HG03066 (cell line): ENCODE data around the gene RAB1A.

Experiments used
- ATAC-seq: cut with Tn5 transposase; IDR thresholded peaks from one replicate; pipeline ENCODE4 v1.9.1; 2021; ENCODE audit warnings: low read depth; ENCODE audit not compliant: unreplicated experiment

The RAB1A gene

DNA sequence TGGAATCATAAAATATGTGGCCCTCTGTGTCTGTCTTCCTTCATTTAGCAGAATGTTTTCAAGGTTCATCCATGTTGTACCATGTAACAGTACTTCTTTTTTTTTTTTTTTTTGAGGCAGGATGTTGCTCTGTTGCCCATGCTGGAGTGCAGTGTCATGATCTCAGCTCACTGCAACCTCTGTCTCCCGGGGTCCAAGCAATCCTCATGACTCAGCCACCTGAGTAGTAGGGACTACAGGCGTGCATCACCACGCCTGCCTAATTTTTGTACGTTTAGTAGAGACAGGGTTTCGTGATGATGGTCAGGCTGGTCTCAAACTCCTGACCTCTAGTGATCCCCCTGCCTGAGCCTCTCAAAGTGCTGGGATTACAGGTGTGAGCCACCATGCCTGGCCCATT lies 31.2 kb downstream of the RAB1A start:
- no peak for ATAC-seq

- ATAC-seq, result no peak
Measured at GRCh38 chr2:65097844-65098243, 32.1 kb downstream of the RAB1A start.

- ATAC-seq, result no peak
Measured at GRCh38 chr2:65096948-65097347, 33.0 kb downstream of the RAB1A start.

- ATAC-seq, result no peak
Measured at GRCh38 chr2:65093211-65093610, 36.7 kb downstream of the RAB1A start.

DNA sequence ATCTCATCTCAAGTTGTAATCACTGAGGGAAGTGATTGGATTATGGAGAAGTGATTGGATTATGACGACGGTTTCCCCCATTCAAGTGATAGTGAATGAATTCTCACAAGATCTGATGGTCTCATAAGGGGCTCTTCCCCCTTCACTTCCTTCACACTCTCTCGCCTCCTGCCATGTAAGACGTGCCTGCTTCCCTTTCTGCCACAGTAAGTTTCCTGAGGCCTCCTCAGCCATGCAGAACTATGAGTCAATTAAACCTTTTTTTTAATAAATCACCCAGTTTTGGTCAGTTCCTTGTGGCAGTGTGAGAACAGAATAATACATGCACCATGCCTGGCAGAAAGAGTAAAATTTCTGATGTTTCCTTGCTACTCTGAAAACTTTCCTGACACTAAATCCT lies 37.1 kb downstream of the RAB1A start:
- ATAC-seq, result no peak

- no peak for ATAC-seq
Measured at GRCh38 chr2:65085148-65085547, 44.8 kb downstream of the RAB1A start.

DNA sequence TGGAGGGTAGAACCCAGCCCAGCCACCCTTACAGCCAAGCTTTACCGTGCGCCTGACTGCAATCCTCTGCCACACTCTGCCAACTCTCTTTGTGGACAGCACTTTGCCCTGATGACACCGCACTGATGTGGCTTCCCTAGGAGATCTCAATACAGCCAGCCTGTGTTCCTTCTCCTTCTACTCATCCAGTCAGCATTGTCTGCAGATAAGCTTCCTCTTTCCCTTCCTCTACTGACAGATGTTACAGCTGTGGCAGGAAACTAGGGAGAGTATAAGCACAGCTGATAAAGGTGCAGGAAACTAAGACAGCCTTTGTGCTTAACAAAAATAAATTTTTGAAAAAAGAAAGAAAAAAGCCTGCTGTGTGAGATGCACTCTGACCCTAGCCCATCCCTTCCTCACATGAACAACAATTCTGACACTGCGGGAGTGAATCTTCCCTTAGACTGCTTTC lies 48.6 kb downstream of the RAB1A start:
- no peak for ATAC-seq

DNA sequence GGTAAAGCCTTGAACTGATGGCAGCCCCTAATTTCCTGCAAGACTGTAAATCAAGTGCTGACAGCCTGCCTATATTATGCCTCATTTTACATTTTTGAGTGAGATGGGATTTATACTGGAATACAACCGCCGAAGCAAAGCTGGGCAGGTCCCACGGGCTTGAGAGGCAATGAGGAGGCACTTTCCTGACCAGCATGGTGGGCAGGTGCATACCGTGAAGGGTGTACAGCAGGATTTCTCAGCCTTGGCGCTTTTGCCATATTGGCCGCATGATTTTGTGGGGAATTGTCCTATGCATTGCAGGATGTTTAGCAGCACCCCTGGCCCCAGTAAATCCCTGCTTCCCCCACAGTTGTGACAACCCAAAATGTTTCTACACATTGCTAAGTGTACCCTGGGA lies 50.9 kb downstream of the RAB1A start:
- ATAC-seq, result no peak

- ATAC-seq, result no peak
Measured at GRCh38 chr2:65077898-65078297, 52.0 kb downstream of the RAB1A start.

- no peak for ATAC-seq
Measured at GRCh38 chr2:65076345-65076710, 53.6 kb downstream of the RAB1A start.

DNA sequence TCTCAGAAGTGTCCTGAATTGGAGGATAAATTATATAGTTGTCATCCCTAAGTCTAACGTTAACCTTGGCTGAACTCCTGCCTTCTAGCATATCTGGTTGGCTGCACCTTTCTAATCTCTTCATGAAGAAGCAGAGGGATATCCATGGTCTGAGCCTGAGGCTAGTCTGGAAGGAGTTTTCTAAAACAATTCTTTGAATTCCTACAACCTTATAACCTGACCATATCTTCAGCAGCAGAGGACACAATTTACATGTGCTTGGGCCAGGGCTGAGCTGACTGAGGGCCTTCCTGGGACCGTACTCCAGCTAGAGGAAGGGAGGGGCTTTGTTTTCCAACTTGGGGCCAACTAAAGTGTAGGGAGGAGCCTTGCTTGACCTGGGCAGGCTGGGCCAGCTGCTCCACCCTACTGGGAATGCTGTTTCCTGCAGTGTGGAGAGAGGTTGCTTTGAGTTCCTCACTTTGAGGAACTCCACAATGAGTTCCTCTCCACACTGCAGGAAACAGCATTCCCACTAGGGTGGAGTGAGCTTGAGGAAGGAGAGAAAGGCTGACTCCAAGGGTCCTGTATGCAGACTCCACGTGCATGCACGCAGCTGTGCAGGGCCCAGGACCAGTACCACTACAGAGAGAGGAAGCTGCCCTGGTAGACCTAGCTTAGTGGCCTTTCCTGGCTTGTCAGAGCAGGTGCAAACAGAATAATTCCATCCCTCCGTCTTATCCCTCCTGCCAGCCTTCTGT lies 54.1 kb downstream of the RAB1A start:
- no peak for ATAC-seq

DNA sequence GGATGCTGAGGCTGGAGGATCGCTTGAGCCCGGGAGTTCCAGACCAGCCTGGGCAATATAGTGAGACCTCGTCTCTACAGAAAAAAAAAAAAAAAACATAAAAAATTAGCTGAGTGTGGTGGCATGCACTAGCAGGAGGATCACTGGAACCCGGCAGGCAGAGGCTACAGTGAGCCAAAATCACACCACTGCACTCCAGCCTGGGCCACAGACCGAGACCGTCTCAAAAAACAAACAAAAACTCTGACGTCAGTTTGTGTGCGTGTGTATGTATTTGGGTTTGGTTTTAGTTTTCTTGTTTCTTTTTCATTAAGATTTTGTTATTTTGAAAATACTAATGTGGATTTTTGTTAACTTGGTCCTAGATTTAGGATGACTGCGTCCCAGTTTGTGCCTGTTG lies 54.7 kb downstream of the RAB1A start:
- ATAC-seq, result no peak

DNA sequence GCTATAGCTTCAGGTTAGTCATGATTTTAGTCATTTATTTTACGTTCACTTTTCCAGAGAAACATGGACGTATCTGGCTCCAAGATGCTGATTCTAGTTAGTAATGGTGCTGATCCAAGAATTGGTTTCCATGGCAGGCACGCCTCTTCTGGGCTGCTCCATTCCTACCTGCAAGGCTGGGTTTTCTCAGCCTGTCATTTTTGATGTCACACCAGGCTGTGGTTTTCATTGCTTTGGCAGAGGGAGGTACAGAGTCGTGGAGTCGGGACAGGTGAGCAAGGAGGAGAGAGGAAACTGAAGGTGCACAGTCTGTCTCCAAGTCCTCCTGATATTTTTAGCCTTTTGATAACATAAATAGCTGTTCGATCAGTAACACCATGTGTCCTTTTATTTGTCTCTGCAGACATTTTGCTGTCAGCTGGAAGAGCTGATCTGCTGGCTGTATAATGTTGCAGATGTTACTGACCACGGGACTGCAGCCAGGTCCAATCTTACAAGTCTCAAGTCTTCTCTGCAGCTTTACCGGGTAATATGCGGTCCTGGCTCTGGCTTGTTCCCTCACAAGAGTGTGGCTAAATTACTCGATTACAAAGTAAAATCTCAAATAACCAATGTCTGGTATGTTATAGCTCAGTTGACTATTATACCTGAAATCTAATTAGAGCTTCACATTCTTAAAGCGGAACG lies 55.9 kb downstream of the RAB1A start:
- no peak for ATAC-seq

GRCh38 chr2:65072181-65072970 lies 57.5 kb downstream of the RAB1A start:
- ATAC-seq, result no peak

DNA sequence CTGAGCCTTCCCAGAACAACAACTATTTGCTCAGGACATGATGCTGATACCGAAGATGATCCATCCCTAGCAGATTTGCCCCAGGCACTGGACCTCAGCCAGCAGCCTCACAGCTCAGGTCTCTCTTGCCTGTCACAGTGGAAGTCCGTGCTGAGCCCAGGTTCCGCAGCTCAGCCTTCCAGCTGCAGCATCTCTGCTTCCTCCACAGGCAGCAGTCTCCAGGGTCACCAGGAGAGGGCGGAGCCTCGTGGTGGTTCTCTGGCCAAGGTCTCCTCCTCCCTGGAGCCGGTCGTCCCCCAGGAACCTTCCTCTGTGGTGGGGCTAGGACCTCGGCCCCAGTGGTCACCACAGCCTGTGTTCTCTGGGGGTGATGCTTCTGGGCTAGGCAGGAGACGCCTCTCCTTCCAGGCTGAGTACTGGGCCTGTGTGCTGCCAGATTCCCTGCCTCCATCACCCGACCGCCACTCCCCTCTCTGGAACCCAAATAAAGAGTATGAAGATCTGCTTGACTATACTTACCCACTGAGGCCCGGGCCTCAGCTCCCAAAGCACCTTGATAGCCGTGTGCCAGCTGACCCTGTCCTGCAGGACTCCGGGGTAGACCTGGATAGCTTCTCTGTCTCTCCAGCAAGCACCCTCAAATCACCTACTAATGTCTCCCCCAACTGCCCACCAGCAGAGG lies 58.3 kb downstream of the RAB1A start:
- ATAC-seq, result no peak

GRCh38 chr2:65070856-65071255 lies 59.0 kb downstream of the RAB1A start:
- ATAC-seq, result no peak

- ATAC-seq, result no peak
Measured at GRCh38 chr2:65070172-65070830, 59.6 kb downstream of the RAB1A start.

- no peak for ATAC-seq
Measured at GRCh38 chr2:65069439-65069824, 60.5 kb downstream of the RAB1A start.

DNA sequence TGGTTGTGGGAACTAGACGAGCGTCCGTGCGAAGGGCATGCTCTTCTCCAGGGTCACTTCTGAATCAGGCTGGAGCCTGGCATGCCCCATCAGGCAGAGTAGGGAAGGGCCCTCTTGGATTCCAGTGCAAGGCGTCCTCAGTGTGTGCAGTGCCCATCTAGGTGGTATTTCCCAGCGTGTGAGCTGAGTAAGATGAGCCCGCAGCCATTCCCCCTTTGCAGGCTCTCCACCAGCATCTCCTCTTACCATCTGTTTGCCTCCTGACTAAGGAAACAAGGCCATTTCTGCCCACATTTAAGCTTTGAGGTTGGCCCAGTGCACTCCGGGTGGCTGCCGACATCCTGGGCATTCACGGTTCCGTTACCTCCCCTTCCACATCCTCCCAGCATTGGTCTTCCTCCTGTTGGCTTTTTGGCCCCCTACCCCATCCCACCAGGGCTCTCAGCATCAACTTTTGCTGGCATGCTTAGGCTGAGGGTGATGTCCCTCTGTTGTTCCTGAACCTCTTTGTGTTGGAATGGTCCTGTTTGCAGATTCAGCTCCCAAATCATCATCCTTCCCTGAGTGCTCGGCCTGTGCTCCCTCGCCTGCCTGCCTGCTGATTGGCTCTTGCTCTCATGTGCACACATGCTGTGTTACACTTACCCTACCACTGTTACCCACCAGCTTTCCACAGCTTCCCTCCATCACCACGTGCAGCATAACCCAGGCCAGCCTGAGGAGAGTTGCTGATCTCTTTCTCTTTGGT lies 61.9 kb downstream of the RAB1A start:
- no peak for ATAC-seq
